ENCODE results near the gene SELENOH.
A peak's percentile ranks its signal among the peaks of the same experiment; 100 is the strongest.

Gene SELENOH

DNA sequence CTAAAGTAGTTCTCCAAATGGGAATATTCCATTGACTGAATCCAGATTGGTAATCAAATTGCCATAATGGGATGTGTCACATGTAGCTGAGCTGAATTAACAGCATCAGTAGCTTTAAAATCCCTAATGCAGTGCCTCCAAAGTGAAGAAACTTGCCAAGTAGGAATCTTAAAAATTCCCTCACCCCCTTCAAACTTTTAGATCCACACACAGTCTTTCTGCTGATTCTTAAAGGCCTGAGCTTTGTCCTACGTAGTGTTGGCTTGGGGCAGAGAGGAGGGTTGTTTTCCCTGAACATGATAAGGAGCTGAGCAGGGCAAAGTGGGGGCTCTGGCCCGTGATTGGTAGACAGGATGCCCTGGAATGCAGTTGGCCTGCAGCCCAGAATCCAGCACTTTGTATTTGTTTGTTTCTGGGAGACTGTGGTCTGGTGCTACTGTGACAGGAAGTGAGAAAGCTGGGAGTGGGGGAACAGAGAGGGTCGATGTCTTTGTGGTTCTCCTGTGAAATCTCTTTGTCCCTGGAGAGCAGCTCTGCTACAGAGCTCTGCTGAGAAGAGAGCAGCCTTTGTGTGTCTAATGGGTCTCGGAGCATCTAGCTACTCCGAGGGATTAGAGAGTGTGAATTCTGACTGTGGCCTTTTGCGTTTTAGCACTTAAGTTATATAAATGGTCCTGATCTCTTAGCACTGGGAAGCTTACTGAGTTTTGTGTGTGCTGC is 37.2 kb downstream of the SELENOH start:
- DNase-seq (ENCODE audit: low read depth in 1 of 2, low spot score in 1 of 2) = no peak

DNA sequence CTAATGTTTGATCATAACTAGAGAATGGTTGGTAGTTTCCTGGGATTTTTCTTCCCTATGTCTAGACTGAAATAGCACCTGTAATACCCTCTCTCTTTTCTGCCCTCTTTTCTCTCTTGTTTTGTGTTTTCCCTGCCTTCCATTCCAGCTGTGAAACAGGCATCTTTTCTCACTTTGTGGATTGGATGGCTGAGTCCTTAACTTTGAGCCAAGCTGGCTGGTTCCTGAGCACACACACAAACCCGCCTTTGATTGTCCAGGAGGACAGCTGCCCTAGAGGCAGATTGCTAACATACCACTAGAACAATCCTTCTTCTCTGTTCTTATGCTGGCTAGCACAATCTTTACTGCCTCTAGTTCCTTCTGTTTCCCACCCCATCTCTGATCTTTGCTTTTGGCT is 38.0 kb downstream of the SELENOH start:
- DNase-seq (ENCODE audit: low read depth in 1 of 2, low spot score in 1 of 2) = no peak

DNA sequence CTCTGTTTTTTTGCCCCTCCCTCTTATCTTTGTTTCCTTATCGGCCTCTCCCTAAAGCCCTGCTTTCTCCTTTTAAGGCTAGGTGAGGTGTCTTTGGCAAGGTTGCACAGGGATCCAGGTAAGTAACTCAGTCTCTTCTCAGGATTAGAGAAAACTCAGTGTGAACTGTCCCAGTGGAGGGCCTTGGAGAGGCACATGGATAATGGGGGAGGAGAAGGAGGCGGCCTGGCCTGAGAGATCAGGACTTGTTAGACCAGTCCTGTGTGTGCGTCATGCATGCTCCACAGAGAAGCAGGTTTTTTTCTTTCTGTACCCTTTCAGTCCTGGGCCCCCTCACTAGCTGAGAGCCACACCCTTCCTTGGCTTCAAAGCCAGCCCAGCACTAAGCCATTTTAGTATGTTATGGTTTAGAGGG is 40.2 kb downstream of the SELENOH start:
- no peak for DNase-seq (ENCODE audit: low read depth in 1 of 2, low spot score in 1 of 2)

DNA sequence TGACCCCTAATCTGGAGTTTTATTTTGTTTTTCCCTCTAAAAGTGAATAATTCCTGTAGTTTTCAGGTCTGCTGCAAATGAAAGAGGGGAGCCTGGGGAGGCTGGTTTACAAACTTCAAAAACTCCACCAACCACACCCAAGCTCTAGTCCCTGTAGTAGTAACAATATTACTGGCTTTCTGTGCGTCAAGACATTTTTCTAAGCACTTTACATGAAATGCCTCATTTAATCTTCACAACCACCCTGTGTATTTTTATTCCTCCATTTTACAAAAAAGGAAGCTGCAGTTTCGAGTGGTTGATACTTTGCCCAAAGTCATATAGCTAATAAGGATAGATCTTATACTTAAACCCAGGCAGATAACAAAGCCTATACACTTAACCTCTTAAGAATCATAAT is 43.8 kb downstream of the SELENOH start:
- DNase-seq (ENCODE audit: low read depth in 1 of 2, low spot score in 1 of 2) = no peak

DNA sequence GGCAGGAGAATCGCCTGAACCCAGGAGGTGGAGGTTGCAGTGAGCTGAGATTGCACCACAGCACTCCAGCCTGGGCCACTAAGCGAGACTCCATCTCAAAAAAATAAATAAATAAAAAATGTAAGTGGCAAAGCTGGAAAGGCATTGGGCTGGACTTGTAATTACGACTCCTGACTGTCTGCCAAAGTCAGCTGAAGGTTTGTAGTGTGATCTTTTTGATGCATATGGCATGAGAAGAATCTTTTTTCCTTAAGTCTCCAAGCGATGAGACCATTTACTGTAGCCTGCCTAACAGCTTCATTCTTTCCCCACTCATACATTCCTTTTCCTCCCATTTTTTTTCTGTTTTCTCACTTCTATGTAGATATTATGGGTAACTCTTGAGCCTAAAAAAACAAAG is 45.1 kb downstream of the SELENOH start:
- DNase-seq (ENCODE audit: low read depth in 1 of 2, low spot score in 1 of 2) = no peak

DNA sequence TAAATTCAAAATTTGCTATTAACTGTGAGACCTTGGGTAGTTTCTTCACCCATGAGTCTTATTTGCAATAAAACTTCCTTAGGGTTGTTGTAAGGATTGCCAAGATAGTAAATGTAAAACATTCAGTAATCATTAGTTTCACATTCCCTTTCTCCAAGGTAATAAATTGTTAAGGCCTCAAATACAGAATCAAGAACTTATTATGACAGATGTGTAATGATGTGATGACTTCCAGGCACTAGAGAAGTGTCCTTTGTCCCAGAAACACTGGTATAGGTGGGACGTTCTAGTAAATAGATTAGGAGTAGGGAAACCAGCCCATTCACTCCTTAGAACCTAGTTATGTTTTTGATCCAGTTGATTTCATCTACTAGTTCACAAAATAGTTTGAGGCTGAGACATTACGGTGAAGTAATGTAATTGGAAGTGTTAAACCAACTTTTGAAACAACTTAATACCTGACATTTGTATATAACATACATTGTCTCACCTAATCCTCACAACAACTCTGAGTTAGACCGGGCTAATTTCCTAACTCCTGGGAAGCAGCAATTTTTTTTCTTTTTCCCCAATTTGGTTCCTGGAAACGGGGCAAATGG is 45.8 kb downstream of the SELENOH start:
- DNase-seq (ENCODE audit: low read depth in 1 of 2, low spot score in 1 of 2) = no peak

DNA sequence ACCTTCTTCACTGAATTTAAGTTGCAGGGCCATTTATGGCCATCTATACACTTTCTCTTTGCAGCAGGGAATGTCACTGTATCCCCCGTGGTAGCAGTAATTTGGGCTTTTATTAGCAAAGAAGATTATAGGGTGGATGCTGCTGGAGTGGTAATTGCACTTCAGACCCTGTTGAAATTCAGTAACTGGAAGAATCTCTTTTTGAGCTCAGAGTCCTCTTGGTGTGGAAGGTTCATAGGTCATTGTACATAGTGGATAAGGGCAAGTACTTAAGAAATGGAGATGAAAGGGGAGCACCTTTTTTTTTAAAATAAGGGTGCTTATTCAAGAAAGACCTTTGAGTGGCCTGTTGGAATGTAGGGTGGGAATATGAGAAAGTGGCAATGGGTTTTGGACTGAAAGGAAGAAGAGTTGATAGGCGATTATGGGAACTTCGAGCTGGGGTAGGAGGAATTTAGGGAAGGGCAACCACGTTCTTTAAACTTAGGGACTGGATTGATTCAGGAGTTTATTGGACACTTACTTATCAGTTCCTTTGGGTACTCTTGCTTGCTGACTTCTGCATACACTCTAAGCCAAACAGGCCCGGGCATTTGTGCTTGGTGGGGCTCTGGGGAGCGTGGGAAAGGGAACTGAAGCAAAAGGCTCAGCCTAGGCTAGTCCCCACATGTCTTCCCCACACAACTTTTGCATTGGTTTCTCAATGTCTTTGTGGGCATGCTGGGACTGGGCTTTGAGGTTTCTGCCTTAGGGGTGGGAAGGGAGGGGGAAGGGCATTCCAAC is 46.8 kb downstream of the SELENOH start:
- no peak for DNase-seq (ENCODE audit: low read depth in 1 of 2, low spot score in 1 of 2)

DNA sequence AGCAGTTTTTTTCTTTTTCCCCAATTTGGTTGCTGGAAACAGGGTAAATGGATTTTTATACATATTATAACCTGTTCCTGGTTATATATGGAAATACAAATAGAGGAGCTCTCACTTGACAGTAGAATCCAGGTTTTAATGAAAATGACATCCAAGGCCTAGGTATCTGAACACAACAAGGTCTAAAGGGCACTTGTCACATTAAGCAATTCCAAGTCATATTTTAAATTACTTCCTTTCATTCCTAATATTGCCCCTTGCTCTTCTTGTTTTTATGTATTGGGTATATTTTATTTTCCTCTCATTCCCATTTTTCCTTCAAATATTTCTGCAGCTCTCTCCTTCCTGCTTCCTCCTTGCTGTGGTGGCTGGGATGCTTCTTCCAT is 47.4 kb downstream of the SELENOH start:
- DNase-seq (ENCODE audit: low read depth in 1 of 2, low spot score in 1 of 2) = no peak

DNA sequence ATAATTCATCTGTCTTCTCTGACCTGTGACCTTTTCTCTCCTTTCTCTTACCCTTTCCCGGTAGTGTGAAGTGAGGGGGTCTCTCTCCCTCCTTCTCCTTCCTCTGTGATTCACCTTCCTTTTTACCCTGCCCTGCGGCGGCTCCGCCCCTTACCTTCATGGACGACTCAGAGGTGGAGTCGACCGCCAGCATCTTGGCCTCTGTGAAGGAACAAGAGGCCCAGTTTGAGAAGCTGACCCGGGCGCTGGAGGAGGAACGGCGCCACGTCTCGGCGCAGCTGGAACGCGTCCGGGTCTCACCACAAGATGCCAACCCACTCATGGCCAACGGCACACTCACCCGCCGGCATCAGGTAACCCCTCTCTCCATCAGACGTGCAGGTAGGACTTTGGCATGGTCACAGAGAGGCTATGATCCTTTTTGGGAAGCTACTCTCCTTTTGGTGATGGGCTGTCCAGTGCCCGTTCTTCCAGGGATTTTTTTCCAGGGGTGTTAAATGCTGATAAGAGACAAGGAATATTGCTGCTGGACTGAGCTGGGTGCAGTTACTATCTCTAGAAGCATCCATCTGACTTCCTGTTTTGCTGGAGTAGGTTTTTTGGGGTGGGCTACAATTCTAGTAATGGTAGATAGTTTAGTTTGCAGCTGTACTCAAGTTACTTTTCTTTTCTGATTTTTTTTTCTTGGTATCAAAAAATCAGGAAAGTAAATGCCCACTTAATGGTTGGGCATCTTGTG is 50.2 kb downstream of the SELENOH start:
- DNase-seq (ENCODE audit: low read depth in 1 of 2, low spot score in 1 of 2) = no peak

DNA sequence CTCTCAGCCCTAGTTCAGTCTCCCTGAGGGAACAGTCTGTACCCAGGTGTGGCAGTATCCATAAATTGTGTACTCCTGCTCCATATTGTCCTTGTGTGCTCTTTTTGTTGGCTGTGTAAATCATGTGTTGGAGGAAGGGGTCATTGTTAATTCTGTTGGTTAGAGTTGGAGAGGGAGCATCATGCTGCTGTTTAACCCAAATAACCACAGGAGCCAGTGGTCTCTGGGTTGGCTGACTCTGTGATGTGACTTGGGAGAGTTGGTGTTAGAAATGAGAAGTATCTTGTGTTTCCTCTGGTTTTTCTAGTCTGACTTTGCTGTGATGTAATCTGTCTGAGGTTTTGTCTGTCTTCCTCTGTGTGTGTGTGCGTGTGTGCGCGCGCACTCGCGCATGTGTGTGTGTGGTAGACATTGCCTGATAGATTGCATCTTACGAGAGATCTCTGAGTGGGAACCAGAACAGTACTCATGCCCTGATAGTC is 50.8 kb downstream of the SELENOH start:
- peak; percentile 62 to 74 for DNase-seq (ENCODE audit: low read depth in 1 of 2, low spot score in 1 of 2)

DNA sequence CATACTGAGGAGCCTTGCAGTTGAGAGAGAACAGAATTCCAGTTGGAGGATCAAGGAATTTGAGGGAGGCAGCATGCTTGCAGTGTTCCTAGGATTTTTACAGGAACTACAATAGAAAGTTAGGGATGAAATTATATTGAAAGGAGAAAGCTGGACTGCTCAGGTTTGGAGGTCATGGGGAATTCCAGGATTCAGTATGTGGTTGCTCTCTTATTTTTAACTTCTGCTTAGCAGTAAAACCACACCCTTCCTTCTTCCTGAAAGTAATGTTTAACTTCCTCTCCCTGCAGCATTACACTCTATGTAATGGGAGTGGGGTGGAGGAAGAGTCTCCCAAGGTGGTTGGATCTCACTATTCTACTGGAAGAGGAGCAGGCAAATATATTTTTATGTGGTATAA is 51.6 kb downstream of the SELENOH start:
- DNase-seq (ENCODE audit: low read depth in 1 of 2, low spot score in 1 of 2) = no peak

All from stimulated activated CD4-positive, alpha-beta T cell treated with anti-CD3 and anti-CD28 coated beads, Interleukin-15, amount 100 ng/mL, for 1 hour (primary cell).